Measurements from ENCODE around the gene MTHFS. TPM values are rescaled to one million over a fixed set of nuclear protein-coding genes. Genes with fewer than 3 reads are reported as not detected.

MTHFS gene
- total and polyA plus RNA-seq, 2 donors (not counting 3 experiments of a cell fraction or from before 2014, with no cell fraction given) = 9.3 to 15.7 TPM

DNA sequence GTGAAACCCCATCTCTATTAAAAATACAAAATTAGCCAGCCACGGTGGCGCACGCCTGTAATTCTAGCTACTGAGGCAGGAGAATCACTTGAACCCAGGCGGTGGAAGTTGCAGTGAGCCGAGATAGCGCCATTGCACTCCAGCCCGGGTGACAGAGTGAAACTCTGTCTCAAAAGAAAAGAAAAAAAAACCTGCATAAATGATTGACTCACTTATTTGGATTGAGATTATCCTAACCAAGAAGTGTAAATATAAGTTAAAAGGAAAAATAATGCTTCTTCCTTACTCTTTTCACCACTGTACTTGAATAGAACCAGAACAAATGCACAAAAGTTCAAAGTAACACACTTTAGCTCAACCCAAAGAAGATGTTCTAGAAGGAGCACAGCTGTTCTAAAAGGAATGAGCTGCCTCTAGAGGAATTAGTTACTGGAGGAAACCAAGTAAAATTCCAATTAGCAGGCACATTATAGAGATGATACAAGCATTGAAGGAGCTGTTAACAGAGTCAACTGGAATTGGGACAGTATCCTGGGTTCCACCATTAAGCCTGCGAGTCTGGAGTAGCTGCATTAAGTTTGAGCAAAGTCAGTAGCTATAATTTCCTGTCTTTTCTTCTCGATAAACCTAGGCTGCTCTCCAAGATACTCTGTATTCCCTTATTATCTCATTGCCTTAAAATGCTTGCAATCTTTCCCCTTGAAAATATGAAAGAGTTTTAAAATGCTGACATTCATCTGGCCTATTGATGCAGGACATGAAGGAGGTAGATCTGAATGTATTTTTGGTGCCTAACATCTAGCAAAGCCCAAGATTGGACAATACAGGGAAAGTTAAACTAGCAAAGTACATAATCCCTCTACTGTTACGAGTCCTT, 9.5 kb downstream of the MTHFS start:
- Histone ChIP-seq H3K9me3 (replicated peaks; ENCODE audit: control insufficient read depth, insufficient read depth, low read length) (no peaks in the 10 kb centered on the region), H3K36me3 (ENCODE audit: control insufficient read depth in 2 of 2, extremely low read depth in 1 of 2, insufficient read depth in 2 of 2, low read length in 2 of 2) (peaks cover 0 to 3% of the 10 kb centered on the region in 2 experiments), H3K9ac (replicated peaks; ENCODE audit: extremely low read depth, insufficient read depth, low read length) (no peak overlapping the region), H2AFZ (ENCODE audit: low read depth, low read length) (no peak overlapping the region), H3K79me2 (ENCODE audit: control insufficient read depth, insufficient read depth, low read length) (no peaks in the 10 kb centered on the region), H3K4me1 (ENCODE audit: control insufficient read depth, extremely low read depth, insufficient read depth, low read length) (no peaks in the 10 kb centered on the region), H3K4me3 (replicated peaks in 1 of 3; ENCODE audit: insufficient read depth in 1 of 3, low read depth in 1 of 3, low read length in 3 of 3) (no peak overlapping the region), H3K9me1 (replicated peaks; ENCODE audit: control insufficient read depth, extremely low read depth, insufficient read depth, low read length) (no peaks in the 10 kb centered on the region), H4K20me1 (replicated peaks; ENCODE audit: control insufficient read depth, extremely low read depth, insufficient read depth, low read length) (no peaks in the 10 kb centered on the region), H3K27me3 (ENCODE audit: control insufficient read depth in 2 of 2, insufficient read depth in 2 of 2, low read length in 2 of 2) (no peaks in the 10 kb centered on the region), H3K27ac (ENCODE audit: insufficient read depth, low read depth, low read length) (no peak overlapping the region), H3K4me2 (ENCODE audit: insufficient read depth, low read length) (no peak overlapping the region)
- ChIA-PET CTCF (interaction anchor here (0.6 to 2.7 kb wide), 4 partner anchors 33 to 507 kb away, joined by 3 to 18 read pairs (median 4); no protein-coding TSS in a partner anchor), POLR2A (no interaction called here)
- intact Hi-C loops (cut with micrococcal nuclease) (loop anchor here (10.0 kb wide), 1 partner anchor 1048 kb away; no protein-coding TSS in a partner anchor), dilution Hi-C loops (cut with MboI; ENCODE audit: extremely low pct_ligation_motif_present, low sequenced_read_pairs) (no loop called here)
- FAIRE-seq = no peak
- DNase-seq (ENCODE audit: low read depth, low spot score) = no peak
- no TSS peak for BruUV-seq (replicated peaks)
- TF ChIP-seq MYC (IDR thresholded peaks at IDR 0.05; ENCODE audit: low read depth, low read length) (no peak), EZH2 (IDR thresholded peaks at IDR 0.05; ENCODE audit: borderline replicate concordance, low read depth, low read length, severe bottlenecking) (no peak), POLR2A (IDR thresholded peaks at IDR 0.05; ENCODE audit: low read depth, low read length) (no peak), FOS (IDR thresholded peaks at IDR 0.05; ENCODE audit: borderline replicate concordance, insufficient read depth, low read length) (no peak), POLR2AphosphoS5 (IDR thresholded peaks at IDR 0.05; ENCODE audit: insufficient read depth, low read depth, low read length) (no peak), JUN (IDR thresholded peaks at IDR 0.05; ENCODE audit: borderline replicate concordance, insufficient read depth, insufficient read length, low read depth) (no peak), GATA2 (IDR thresholded peaks at IDR 0.05; ENCODE audit: insufficient read depth, insufficient read length, low read depth, low read length) (no peak)
- TF ChIP-seq, protein P1, sequence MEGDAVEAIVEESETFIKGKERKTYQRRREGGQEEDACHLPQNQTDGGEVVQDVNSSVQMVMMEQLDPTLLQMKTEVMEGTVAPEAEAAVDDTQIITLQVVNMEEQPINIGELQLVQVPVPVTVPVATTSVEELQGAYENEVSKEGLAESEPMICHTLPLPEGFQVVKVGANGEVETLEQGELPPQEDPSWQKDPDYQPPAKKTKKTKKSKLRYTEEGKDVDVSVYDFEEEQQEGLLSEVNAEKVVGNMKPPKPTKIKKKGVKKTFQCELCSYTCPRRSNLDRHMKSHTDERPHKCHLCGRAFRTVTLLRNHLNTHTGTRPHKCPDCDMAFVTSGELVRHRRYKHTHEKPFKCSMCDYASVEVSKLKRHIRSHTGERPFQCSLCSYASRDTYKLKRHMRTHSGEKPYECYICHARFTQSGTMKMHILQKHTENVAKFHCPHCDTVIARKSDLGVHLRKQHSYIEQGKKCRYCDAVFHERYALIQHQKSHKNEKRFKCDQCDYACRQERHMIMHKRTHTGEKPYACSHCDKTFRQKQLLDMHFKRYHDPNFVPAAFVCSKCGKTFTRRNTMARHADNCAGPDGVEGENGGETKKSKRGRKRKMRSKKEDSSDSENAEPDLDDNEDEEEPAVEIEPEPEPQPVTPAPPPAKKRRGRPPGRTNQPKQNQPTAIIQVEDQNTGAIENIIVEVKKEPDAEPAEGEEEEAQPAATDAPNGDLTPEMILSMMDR (IDR thresholded peaks at IDR 0.05; ENCODE audit: extremely low read depth in 1 of 2, insufficient read depth in 1 of 2, low read depth in 1 of 2, low read length in 2 of 2) = no peak
- TF ChIP-seq, protein P2, sequence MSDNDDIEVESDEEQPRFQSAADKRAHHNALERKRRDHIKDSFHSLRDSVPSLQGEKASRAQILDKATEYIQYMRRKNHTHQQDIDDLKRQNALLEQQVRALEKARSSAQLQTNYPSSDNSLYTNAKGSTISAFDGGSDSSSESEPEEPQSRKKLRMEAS (IDR thresholded peaks at IDR 0.05; ENCODE audit: insufficient read depth, insufficient read length) = no peak

Measured in endothelial cell of umbilical vein (primary cell).